Hepatocyte (in vitro differentiated cells): Measurements from ENCODE around the gene SHROOM4.

Source experiments
- EZH2 ChIP-seq: fragments of 200-600 bp; sonication (generic); IDR thresholded peaks from 2 replicates; pipeline ENCODE4 v1.6.1; 2016; ENCODE audit warnings: antibody characterized with exemption, mild to moderate bottlenecking, borderline replicate concordance
- EZH2phosphoT487 ChIP-seq: fragments of 200-600 bp; sonication (generic); IDR thresholded peaks from one replicate; pipeline ENCODE4 v1.6.1; 2018; ENCODE audit warnings: antibody characterized with exemption, mild to moderate bottlenecking, low read depth, moderate library complexity; ENCODE audit not compliant: unreplicated experiment, severe bottlenecking
- TF ChIP-seq, protein P1 (sequence below): fragments of 200-600 bp; sonication (generic); IDR thresholded peaks from 2 replicates; pipeline ENCODE4 v1.5.1; 2016; ENCODE audit warnings: antibody characterized with exemption, mild to moderate bottlenecking; ENCODE audit not compliant: poor library complexity

DNA sequence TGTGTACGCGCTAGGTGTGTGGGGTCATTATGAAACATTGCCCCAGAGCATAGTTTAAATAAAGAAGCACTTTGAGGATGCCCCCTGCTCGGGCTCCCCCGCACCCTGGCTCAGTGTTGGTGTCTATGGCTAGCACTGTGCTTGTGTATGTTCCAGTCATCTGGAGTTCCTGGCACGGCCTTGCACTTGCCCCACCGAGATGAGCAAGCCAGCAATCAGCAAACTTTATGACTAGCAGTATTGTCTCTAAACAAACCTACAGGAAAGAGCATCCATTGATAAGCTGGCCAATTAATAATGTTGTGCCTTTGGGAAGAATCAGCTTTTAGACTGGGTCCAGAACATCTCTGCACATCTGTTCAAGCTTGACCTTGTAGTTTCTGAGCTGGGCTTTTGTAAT is 707 bp upstream of the SHROOM4 start:
- TF ChIP-seq, protein P1, sequence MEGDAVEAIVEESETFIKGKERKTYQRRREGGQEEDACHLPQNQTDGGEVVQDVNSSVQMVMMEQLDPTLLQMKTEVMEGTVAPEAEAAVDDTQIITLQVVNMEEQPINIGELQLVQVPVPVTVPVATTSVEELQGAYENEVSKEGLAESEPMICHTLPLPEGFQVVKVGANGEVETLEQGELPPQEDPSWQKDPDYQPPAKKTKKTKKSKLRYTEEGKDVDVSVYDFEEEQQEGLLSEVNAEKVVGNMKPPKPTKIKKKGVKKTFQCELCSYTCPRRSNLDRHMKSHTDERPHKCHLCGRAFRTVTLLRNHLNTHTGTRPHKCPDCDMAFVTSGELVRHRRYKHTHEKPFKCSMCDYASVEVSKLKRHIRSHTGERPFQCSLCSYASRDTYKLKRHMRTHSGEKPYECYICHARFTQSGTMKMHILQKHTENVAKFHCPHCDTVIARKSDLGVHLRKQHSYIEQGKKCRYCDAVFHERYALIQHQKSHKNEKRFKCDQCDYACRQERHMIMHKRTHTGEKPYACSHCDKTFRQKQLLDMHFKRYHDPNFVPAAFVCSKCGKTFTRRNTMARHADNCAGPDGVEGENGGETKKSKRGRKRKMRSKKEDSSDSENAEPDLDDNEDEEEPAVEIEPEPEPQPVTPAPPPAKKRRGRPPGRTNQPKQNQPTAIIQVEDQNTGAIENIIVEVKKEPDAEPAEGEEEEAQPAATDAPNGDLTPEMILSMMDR: no peak
- TF ChIP-seq EZH2 (no peak), EZH2phosphoT487 (no peak)
